ENCODE data around the gene S100A16.

The S100A16 gene

DNA sequence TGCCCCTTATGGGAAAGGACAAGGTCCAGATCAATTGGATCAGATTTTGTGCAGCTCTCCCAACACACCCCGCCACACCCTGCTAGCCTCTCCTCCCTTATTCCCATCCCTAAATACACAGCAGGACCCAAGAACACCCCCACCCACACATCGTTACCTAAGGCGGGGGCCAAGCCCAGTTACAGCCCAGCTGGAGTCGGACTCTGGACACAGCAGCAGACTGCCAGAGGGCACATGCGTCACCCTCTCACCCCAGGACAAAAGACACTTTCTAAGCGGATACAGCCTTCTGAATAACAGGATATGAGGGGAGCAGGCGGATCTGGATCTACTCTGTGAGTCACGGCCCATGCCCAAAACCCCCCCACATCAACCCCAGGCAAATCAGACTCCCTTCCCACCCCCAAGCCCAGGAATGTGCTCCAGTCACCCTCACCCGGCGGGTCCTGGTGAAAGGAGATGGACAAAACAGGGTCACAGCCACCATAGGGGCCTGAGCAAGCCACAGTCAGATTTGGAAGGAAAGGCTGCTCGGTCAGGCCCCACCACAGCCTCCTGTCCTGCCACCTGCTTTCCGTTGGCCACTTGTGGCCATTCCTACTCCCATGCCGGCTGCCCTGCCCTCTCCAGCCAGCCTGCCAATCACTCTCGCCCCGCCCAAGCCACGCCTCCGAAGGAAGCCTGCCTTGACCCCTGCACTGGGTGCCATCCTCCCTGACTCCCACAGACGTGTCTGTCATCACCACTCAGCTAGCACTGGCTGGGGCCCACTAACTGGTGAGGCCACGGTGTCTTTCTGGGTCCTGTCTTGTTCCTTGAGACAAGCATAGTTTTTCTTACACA is 4.0 kb downstream of the S100A16 start:
- H3K27ac ChIP-seq (ENCODE audit: low read length): no peak overlapping the region

DNA sequence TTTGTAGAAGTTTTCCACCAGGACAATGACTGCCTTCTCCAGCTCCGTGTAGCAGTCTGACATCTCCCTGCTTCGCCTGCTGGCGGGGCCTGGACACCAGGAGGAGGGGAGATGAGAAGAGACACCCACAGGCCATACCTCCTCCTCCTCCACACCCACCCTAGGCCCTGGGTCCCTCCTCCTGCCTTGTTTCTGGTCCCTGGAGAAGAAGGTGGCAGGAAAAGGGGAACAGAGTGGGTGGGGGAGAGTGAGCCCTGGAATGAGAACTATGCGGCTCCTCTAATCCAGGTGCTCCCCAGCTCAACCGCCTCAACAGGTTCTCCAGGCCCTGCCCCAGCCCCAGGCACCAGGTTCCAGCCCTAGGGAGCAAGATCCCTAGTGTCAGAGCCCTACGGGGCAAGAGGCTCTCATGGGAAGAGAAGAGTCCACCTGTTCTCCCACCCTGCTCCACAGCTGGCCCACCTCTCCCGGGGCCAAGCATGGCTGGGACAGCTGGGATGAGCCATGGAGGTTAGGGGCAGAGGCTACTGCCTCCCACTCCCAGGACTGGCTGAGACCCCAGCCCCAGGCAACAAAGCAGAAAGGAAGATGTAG is 4.8 kb downstream of the S100A16 start:
- DNase-seq (ENCODE audit: low read depth, low spot score): no peak
- Histone ChIP-seq H3K36me3 (ENCODE audit: control insufficient read depth, insufficient read depth, low read length) (no peaks in the 10 kb centered on the region), H3K9me3 (ENCODE audit: control insufficient read depth, insufficient read depth, low read length) (no peaks in the 10 kb centered on the region), H3K4me3 (ENCODE audit: low read length) (no peak overlapping the region), H3K27ac (ENCODE audit: low read length) (no peak overlapping the region), H3K27me3 (ENCODE audit: control insufficient read depth, insufficient read depth, low read length) (no peaks in the 10 kb centered on the region), H3K4me1 (ENCODE audit: control insufficient read depth, insufficient read depth, low read length) (peaks cover 13% of the 10 kb centered on the region)
- no CpG with 5 or more reads among the region's 7 CpGs for WGBS (ENCODE audit: insufficient coverage, insufficient read length)

More for the DNA sequence above, 4.0 kb downstream of the S100A16 start:
- H3K27me3 ChIP-seq (ENCODE audit: control insufficient read depth, insufficient read depth, low read length): no peaks in the 10 kb centered on the region
- H3K4me1 ChIP-seq (ENCODE audit: control insufficient read depth, insufficient read depth, low read length): peaks cover 14% of the 10 kb centered on the region
- H3K36me3 ChIP-seq (ENCODE audit: control insufficient read depth, insufficient read depth, low read length): no peaks in the 10 kb centered on the region
- no peak for DNase-seq (ENCODE audit: low read depth, low spot score)
- no CpG with 5 or more reads among the region's 19 CpGs for WGBS (ENCODE audit: insufficient coverage, insufficient read length)
- no peak overlapping the region for H3K4me3 ChIP-seq (ENCODE audit: low read length)
- H3K9me3 ChIP-seq (ENCODE audit: control insufficient read depth, insufficient read depth, low read length): no peaks in the 10 kb centered on the region

DNA sequence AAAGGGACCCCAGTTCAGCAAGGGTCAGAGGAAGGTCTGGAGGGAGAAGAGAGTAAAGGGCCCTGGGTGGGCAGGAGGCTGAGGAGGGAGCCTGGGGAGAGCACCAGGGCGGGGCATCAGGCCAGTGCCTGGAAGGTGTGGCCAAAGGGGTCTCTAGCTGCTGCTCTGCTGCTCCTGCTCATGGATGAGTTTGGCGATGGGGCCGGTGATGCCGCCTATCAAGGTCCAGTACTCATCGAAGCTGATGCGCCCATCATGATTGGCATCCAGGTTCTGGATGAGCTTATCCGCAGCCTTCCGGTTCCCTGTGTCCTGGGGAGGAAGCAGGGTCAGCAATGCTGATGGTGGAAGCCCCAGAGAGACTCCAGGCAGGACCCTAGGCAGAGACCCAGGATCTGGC is 5.6 kb downstream of the S100A16 start:
- Histone ChIP-seq H3K4me1 (ENCODE audit: control insufficient read depth, insufficient read depth, low read length) (peaks cover 9% of the 10 kb centered on the region), H3K27ac (ENCODE audit: low read length) (no peak overlapping the region), H3K36me3 (ENCODE audit: control insufficient read depth, insufficient read depth, low read length) (no peaks in the 10 kb centered on the region), H3K9me3 (ENCODE audit: control insufficient read depth, insufficient read depth, low read length) (no peaks in the 10 kb centered on the region), H3K4me3 (ENCODE audit: low read length) (no peak overlapping the region), H3K27me3 (ENCODE audit: control insufficient read depth, insufficient read depth, low read length) (no peaks in the 10 kb centered on the region)
- no CpG with 5 or more reads among the region's 8 CpGs for WGBS (ENCODE audit: insufficient coverage, insufficient read length)
- no peak for DNase-seq (ENCODE audit: low read depth, low spot score)

DNA sequence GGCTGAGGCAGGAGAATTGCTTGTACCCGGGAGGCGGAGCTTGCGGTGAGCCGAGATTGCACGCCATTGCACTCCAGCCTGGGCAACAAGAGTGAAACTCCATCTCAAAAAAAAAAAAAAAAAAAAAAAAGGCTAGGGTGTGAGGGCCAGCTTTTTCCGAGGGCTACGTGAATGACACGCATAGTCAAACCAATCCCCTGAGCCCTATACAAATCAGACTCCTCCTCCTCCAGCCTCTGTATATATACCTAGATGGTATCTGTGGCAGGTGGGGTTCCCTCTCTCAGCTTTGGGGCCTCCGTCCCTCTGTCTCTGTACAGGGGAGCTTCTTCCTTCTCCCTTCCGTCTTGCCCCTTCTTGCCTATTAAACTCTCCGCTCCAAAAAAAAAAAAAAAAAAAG is 6.7 kb downstream of the S100A16 start:
- WGBS (ENCODE audit: insufficient coverage, insufficient read length): no CpG with 5 or more reads among the region's 11 CpGs
- no peaks in the 10 kb centered on the region for H3K27me3 ChIP-seq (ENCODE audit: control insufficient read depth, insufficient read depth, low read length)
- H3K36me3 ChIP-seq (ENCODE audit: control insufficient read depth, insufficient read depth, low read length): no peaks in the 10 kb centered on the region

DNA sequence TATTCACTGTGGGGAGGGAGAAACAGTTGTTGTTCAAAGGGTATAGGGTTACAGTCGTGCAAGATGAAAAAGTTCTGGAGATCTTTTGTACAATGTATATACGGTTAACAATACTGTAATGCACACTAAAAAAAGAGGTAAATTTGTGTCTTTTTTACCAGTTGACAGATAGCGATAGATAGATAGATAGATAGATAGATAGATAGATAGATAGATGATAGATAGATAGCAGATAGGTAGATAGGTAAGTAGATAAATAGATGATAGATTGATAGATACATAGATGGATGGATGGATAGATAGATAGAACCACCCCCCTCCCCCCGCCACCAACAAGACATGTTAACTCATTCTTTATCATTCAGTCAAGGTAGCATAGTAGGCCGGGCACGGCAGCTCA is 10.2 kb downstream of the S100A16 start:
- no peaks in the 10 kb centered on the region for H3K27me3 ChIP-seq (ENCODE audit: control insufficient read depth, insufficient read depth, low read length)
- H3K4me1 ChIP-seq (ENCODE audit: control insufficient read depth, insufficient read depth, low read length): peaks cover 5% of the 10 kb centered on the region
- H3K36me3 ChIP-seq (ENCODE audit: control insufficient read depth, insufficient read depth, low read length): no peaks in the 10 kb centered on the region
- H3K4me3 ChIP-seq (ENCODE audit: low read length): no peak overlapping the region
- H3K27ac ChIP-seq (ENCODE audit: low read length): no peak overlapping the region
- no peak for DNase-seq (ENCODE audit: low read depth, low spot score)
- no CpG with 5 or more reads among the region's 6 CpGs for WGBS (ENCODE audit: insufficient coverage, insufficient read length)
- no peaks in the 10 kb centered on the region for H3K9me3 ChIP-seq (ENCODE audit: control insufficient read depth, insufficient read depth, low read length)

More for the DNA sequence above, 6.7 kb downstream of the S100A16 start:
- H3K9me3 ChIP-seq (ENCODE audit: control insufficient read depth, insufficient read depth, low read length): no peaks in the 10 kb centered on the region
- DNase-seq (ENCODE audit: low read depth, low spot score): no peak
- peaks cover 6% of the 10 kb centered on the region; the same call in 1 of the 2 replicates for H3K4me1 ChIP-seq (ENCODE audit: control insufficient read depth, insufficient read depth, low read length)
- H3K27ac ChIP-seq (ENCODE audit: low read length): no peak overlapping the region
- no peak overlapping the region for H3K4me3 ChIP-seq (ENCODE audit: low read length)

DNA sequence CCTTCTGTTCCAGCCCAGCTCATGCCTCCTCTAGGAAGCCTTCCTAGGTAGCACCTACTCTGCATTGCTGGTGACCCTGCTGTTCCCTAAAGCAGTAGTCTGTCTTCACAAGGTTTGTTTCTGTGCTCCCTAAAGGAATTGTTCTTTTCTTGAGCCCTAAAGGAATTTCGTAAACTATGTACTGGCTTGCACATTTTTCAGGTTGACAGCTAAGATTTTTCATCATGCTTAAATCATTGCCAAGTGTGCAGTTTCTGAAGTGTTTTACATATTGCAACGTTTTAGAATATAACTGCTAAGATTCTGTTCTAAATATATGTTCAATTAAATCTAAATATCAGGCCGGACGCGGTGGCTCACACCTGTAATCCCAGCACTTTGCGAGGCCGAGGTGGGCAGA is 13.1 kb downstream of the S100A16 start:
- Histone ChIP-seq H3K4me3 (ENCODE audit: low read length) (no peak overlapping the region), H3K36me3 (ENCODE audit: control insufficient read depth, insufficient read depth, low read length) (no peaks in the 10 kb centered on the region), H3K9me3 (ENCODE audit: control insufficient read depth, insufficient read depth, low read length) (no peaks in the 10 kb centered on the region), H3K27ac (ENCODE audit: low read length) (no peak overlapping the region), H3K27me3 (ENCODE audit: control insufficient read depth, insufficient read depth, low read length) (no peaks in the 10 kb centered on the region), H3K4me1 (ENCODE audit: control insufficient read depth, insufficient read depth, low read length) (peaks cover 5% of the 10 kb centered on the region)
- DNase-seq (ENCODE audit: low read depth, low spot score): no peak
- WGBS (ENCODE audit: insufficient coverage, insufficient read length): no CpG with 5 or more reads among the region's 7 CpGs

DNA sequence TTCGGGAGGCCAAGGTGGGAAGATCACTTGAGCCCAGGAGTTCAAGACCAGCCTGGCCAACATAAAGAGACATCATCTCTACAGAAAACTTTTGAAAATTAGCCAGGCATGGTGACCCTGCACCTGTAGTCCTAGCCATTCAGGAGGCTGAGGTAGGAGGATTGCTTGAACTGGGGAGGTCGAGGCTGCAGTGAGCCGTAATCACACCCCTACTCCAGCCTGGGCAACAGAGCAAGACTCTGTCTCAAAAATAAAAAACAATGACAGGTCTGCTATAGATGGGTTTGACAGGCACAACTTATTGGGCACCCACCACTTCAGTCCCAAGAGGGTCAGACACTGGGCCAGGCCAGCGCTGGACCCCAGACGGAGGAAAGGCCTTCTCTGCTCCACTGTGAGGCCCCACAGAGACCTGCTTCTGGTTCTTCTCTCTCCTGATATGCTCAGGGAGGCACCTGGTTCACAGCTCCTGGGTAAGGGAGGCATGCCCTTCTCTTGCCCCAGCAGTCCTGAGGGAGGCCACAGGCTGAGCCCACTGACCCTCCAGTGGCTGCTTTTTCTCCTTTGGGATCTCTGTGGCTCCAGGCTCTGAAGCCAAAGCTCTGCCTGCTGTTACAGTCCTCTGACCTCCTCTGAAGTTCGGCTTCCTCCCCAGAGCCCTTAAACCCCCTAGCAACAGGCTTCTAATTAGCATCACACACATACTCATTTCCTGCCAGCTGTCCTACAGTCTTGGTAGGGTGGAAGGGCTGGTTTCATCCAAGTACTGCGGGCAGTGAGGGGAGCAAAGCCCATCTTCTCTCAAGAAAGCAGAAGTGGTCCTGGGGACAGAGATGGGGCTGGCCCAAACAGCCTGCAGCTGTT is 14.4 kb downstream of the S100A16 start:
- H3K27ac ChIP-seq (ENCODE audit: low read length): no peak overlapping the region
- no peaks in the 10 kb centered on the region for H3K27me3 ChIP-seq (ENCODE audit: control insufficient read depth, insufficient read depth, low read length)
- H3K9me3 ChIP-seq (ENCODE audit: control insufficient read depth, insufficient read depth, low read length): no peaks in the 10 kb centered on the region
- H3K4me3 ChIP-seq (ENCODE audit: low read length): no peak overlapping the region
- H3K36me3 ChIP-seq (ENCODE audit: control insufficient read depth, insufficient read depth, low read length): no peaks in the 10 kb centered on the region
- H3K4me1 ChIP-seq (ENCODE audit: control insufficient read depth, insufficient read depth, low read length): peaks cover 5% of the 10 kb centered on the region
- peak; percentile 70 for DNase-seq (ENCODE audit: low read depth, low spot score)
- WGBS (ENCODE audit: insufficient coverage, insufficient read length): no CpG with 5 or more reads among the region's 7 CpGs

DNA sequence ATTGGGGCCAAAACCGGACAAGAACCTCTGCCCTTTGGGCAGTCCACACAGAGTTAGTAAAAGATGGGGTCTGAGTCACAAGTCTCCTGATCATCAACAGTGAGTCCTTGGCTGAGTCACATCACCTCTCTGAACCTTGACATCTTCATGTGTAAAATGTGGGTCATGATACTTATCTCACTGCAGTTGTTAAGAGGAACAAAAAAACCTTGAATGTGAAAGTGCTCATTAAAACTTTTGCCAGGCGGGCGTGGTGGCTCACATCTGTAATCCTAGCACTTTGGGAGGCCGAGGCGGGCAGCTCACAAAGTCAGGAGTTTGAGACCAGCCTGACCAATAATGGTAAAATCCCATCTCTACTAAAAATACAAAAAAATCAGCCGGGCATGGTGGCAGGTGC is 15.7 kb downstream of the S100A16 start:
- Histone ChIP-seq H3K4me3 (ENCODE audit: low read length) (no peak overlapping the region), H3K4me1 (ENCODE audit: control insufficient read depth, insufficient read depth, low read length) (peaks cover 5% of the 10 kb centered on the region), H3K27ac (ENCODE audit: low read length) (no peak overlapping the region), H3K36me3 (ENCODE audit: control insufficient read depth, insufficient read depth, low read length) (no peaks in the 10 kb centered on the region), H3K27me3 (ENCODE audit: control insufficient read depth, insufficient read depth, low read length) (no peaks in the 10 kb centered on the region), H3K9me3 (ENCODE audit: control insufficient read depth, insufficient read depth, low read length) (no peaks in the 10 kb centered on the region)
- WGBS (ENCODE audit: insufficient coverage, insufficient read length): no CpG with 5 or more reads among the region's 6 CpGs
- DNase-seq (ENCODE audit: low read depth, low spot score): no peak

DNA sequence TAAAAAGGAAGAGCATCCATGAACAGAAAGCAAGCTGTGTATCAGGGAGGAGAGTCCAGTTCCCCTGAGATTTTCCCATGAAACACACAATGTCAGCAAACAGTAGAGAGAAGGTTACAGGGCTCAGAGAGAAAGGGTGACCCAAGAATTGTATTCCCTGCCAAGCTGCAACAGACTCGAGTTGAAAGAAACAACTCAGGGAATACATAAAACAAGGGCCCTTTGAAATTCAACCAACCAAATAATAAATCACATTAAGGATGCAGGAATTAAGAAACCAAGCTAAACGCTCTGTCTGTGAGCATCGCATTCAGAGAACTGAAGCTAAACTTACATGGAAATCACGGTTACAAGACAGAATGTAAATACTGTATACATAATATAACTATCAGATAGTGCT is 20.2 kb downstream of the S100A16 start:
- WGBS (ENCODE audit: insufficient coverage, insufficient read length): no CpG with 5 or more reads among the region's 4 CpGs
- no peak for DNase-seq (ENCODE audit: low read depth, low spot score)
- Histone ChIP-seq H3K9me3 (ENCODE audit: control insufficient read depth, insufficient read depth, low read length) (no peaks in the 10 kb centered on the region), H3K4me3 (ENCODE audit: low read length) (no peak overlapping the region), H3K27ac (ENCODE audit: low read length) (no peak overlapping the region), H3K36me3 (ENCODE audit: control insufficient read depth, insufficient read depth, low read length) (no peaks in the 10 kb centered on the region), H3K27me3 (ENCODE audit: control insufficient read depth, insufficient read depth, low read length) (no peaks in the 10 kb centered on the region), H3K4me1 (ENCODE audit: control insufficient read depth, insufficient read depth, low read length) (no peaks in the 10 kb centered on the region)

DNA sequence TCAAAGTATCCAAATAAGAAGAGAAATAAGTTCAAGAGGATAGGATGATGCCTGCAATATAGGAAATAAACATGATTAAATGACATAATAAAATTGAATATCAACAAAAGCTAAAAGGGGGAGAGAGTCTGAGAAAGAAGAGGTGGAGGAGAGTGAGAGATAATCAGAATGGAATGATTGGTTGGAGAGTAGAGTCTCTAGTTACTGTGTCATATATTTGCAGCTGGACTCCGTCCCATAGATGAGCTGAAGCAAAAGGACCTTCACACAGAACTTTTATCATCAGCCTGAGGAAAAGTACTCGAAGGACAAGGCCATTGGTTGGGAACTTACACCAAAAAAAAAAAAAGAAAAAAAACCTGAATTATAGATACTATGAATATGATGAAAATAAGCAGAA is 24.5 kb downstream of the S100A16 start:
- no peaks in the 10 kb centered on the region for H3K36me3 ChIP-seq (ENCODE audit: control insufficient read depth, insufficient read depth, low read length)
- no peaks in the 10 kb centered on the region for H3K27me3 ChIP-seq (ENCODE audit: control insufficient read depth, insufficient read depth, low read length)
- no peak overlapping the region for H3K27ac ChIP-seq (ENCODE audit: low read length)
- no CpG with 5 or more reads among the region's 2 CpGs for WGBS (ENCODE audit: insufficient coverage, insufficient read length)
- H3K9me3 ChIP-seq (ENCODE audit: control insufficient read depth, insufficient read depth, low read length): no peaks in the 10 kb centered on the region
- no peak overlapping the region for H3K4me3 ChIP-seq (ENCODE audit: low read length)
- H3K4me1 ChIP-seq (ENCODE audit: control insufficient read depth, insufficient read depth, low read length): no peaks in the 10 kb centered on the region
- DNase-seq (ENCODE audit: low read depth, low spot score): no peak

All from iPS DF 6.9 (cell line).